Esophagus muscularis mucosa (tissue), 3 donors: ENCODE results near the gene INSM2.

Experiments used
- CTCF ChIP-seq, 3 experiments: fragments of 200-600 bp in 2 of 3; fragments of 450-650 bp in 1 of 3; sonication (generic) in 2 of 3; IDR thresholded peaks; one replicate each; pipeline ENCODE4 v1.5.1; 2017 to 2019; ENCODE audit warnings: antibody characterized with exemption in 3 of 3, mild to moderate bottlenecking in 2 of 3, moderate library complexity in 1 of 3
- POLR2A ChIP-seq: fragments of 450-650 bp; IDR thresholded peaks from one replicate; pipeline ENCODE4 v1.6.1; 2017; ENCODE audit warnings: antibody characterized with exemption, moderate library complexity, mild to moderate bottlenecking, low read depth
- POLR2AphosphoS5 ChIP-seq, 2 donors: sonication (generic); formaldehyde crosslinking; IDR thresholded peaks; one replicate each; pipeline ENCODE4 v1.6.1; 2017; ENCODE audit warnings: antibody characterized with exemption in 2 of 2

DNA sequence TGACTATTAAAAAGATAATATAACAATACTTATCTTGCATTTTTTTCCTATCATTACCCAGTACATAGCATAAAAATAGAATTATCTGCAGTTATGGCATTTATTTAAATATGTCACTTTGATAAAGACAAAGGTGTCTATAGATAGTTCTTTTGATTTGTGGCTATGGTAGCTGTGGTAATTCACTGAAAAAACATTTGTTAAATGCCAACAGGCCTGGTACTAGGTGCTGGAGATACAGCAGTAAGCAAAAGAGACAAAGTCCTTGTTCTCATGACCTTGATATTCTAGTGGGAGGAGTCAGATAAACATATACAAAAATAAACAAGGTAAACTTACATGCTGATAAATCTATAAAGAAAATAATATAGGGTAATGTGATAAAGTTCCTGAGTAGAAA lies 44.7 kb downstream of the INSM2 start:
- TF ChIP-seq CTCF (IDR thresholded peaks at IDR 0.05) (no peak), POLR2A (no peak), POLR2AphosphoS5 (IDR thresholded peaks at IDR 0.05) (no peak)
